COLO668 (cell line): ENCODE data around the gene MED16.
"Not testable (repeated sequence)": the region's sequence is repeated elsewhere in the genome, so short reads cannot be mapped to it uniquely, and the experiment has no call there.

ENCODE experiments used
- DNase-seq: peaks from one replicate; lab custom pipeline; 2025; ENCODE audit not compliant: unreplicated experiment; lab: John Stamatoyannopoulos, UW

Gene MED16

GRCh38 chr19:858868-859843 lies 33.8 kb downstream of the MED16 start, which contains the start of gene CFD:
Gene CFD, plus strand, starts transcription at chr19:859664. Its CDS starts 26 bp downstream, at chr19:859690.
- no peak for DNase-seq

- no peak for DNase-seq
These were observed 34.7 kb downstream of the MED16 start for GRCh38 chr19:858284-858683.

GRCh38 chr19:855566-856120 lies 37.3 kb downstream of the MED16 start:
- DNase-seq = no peak

GRCh38 chr19:855142-855541 lies 37.8 kb downstream of the MED16 start:
- DNase-seq = no peak

GRCh38 chr19:854549-854948 lies 38.4 kb downstream of the MED16 start:
- DNase-seq = no peak

- not testable (repeated sequence) for DNase-seq
These were observed 39.3 kb downstream of the MED16 start for GRCh38 chr19:853614-854220.

- no peak for DNase-seq
These were observed 39.9 kb downstream of the MED16 start for GRCh38 chr19:853014-853585.

GRCh38 chr19:852136-853013 lies 40.6 kb downstream of the MED16 start, which contains the start of gene ELANE:
Gene ELANE, plus strand, starts transcription at chr19:852303. Its CDS starts 26 bp downstream, at chr19:852329.
- DNase-seq = no peak

- no peak for DNase-seq
These were observed 42.0 kb downstream of the MED16 start for GRCh38 chr19:850979-851335.

- peak; percentile 39 for DNase-seq
These were observed 42.6 kb downstream of the MED16 start for GRCh38 chr19:850221-850978.

GRCh38 chr19:849195-849594 lies 43.8 kb downstream of the MED16 start:
- not testable (repeated sequence) for DNase-seq

GRCh38 chr19:848386-848921 lies 44.5 kb downstream of the MED16 start:
- no peak for DNase-seq

GRCh38 chr19:845707-846521 lies 47.1 kb downstream of the MED16 start:
- no peak for DNase-seq

- no peak for DNase-seq
These were observed 48.4 kb downstream of the MED16 start for GRCh38 chr19:844546-844971.

- DNase-seq = no peak
These were observed 49.0 kb downstream of the MED16 start for GRCh38 chr19:843836-844545.

GRCh38 chr19:843180-843835 lies 49.7 kb downstream of the MED16 start:
- DNase-seq = peak; percentile 15

- DNase-seq = not testable (repeated sequence)
These were observed 50.2 kb downstream of the MED16 start for GRCh38 chr19:842802-843179.
